MM.1S (cell line): ENCODE data around the gene ROR2.

Experiments
- EZH2phosphoT487 ChIP-seq: fragments of 300-600 bp; sonication (generic); IDR thresholded peaks from 2 replicates; pipeline ENCODE4 v1.6.1; 2018; ENCODE audit warnings: antibody characterized with exemption, low read length
- TF ChIP-seq, protein P1 (sequence below): fragments of 300-600 bp; sonication (generic); IDR thresholded peaks from 2 replicates; pipeline ENCODE4 v1.5.1; 2016; ENCODE audit warnings: antibody characterized with exemption, low read length, mixed read lengths

DNA sequence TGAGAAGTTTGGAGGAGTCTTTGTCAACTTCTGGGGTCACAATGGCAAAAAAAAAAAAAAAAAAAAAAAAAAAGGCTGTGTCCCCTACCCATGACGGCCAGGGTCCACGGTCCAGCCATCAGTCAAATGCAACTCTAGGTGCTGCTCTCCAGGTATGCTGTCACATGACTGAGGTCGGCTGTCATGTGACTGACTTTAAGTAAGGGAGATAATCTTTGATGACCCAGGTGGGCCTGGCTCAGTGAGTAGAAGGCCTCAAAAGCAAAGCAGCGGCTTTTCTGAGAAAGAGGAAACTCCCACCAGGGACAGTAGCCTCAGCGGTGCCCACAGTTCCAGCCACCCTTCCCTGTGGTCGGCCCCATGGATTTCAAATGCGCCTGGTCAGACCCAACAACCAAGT lies 117.7 kb downstream of the ROR2 start:
- TF ChIP-seq, protein P1, sequence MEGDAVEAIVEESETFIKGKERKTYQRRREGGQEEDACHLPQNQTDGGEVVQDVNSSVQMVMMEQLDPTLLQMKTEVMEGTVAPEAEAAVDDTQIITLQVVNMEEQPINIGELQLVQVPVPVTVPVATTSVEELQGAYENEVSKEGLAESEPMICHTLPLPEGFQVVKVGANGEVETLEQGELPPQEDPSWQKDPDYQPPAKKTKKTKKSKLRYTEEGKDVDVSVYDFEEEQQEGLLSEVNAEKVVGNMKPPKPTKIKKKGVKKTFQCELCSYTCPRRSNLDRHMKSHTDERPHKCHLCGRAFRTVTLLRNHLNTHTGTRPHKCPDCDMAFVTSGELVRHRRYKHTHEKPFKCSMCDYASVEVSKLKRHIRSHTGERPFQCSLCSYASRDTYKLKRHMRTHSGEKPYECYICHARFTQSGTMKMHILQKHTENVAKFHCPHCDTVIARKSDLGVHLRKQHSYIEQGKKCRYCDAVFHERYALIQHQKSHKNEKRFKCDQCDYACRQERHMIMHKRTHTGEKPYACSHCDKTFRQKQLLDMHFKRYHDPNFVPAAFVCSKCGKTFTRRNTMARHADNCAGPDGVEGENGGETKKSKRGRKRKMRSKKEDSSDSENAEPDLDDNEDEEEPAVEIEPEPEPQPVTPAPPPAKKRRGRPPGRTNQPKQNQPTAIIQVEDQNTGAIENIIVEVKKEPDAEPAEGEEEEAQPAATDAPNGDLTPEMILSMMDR, result no peak
- TF ChIP-seq EZH2phosphoT487, result no peak
